Activated naive CD8-positive, alpha-beta T cell treated with anti-CD3 and anti-CD28 coated beads, Interleukin-2, amount 50 U/mL, for 16 hours (primary cell): ENCODE measurements around the gene WNK2.

Source experiments
- DNase-seq: peaks from one replicate; pipeline ENCODE4 v3.0.0-alpha.2; 2020; ENCODE audit warnings: low read depth, low spot score

The WNK2 gene

DNA sequence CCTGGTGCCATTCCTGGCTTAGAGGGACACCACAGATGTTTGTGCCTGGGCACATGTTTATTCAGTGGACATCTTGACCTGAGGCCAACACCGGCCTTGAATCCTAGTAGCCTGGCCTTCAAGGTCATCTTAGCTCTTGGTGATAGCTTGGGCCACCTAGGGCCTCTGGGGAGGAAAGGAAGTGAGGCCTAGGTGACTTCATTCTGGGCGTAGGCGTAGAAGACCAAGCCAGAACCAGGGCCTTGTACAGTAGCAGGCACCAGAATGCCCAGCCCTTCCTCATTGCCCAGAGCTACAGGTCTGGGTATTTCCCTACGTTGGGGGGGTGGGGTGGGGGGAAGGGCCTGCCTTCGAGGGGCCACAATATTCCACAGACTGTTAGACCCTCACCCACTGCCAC, 33.8 kb downstream of the WNK2 start:
- no peak for DNase-seq

DNA sequence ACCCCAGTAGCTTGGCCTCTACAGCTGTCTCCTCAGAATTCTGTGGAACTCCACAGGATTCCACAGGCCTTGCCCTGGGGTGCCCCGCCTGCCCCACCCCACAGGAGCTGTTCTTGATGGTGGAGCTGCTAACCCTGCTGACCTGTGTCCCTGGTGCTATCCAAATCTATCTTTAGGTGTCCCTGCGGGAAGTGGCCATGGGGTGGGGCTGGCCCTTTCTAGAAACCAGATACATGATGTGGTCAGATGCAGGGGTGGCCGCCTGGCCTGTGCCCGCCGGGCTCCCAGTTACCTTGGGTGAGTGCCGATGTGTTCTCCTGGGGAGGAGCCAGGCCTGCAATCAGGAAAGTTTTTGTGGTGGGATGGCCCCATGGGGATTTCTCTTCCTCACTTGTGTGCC, 34.2 kb downstream of the WNK2 start:
- DNase-seq = no peak

DNA sequence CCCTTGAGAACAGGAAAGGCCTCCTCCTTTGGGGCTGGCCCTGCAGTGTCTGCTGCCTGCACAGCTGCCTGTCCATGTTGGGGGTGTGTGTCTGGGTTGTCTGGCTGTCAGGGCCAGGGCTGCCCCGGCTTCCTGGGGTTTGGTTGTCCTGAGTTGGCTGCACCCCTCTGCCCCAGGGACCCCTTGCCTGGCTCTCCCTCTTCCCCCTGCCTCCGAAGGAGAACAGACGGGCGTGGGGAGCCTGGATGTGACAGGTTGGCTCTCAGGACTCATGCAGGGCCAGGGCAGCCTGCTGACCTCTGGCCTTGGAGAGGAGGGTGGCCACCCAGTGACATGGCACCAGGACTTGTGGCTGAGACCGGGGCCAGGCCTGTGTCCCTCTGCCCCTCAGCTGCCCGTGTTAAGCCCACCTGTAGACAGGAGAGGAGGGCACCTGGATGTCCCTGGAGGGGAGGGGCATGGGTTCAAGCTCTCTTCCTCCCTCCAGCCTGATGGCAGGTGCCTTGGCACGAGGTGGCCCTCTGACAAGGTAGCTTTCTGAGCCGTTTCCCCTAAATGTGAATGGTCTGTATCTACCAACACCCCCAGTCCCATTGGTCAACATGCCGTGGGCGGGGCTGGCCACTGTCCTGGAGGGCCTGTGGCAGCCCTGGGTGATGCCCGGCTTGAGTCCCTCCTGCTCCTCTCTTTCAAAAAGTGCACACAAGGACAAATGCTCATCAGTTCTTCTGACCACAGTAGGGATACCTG, 34.9 kb downstream of the WNK2 start:
- DNase-seq = no peak

- no peak for DNase-seq
These were observed 35.8 kb downstream of the WNK2 start for GRCh38 chr9:93219692-93220091.

DNA sequence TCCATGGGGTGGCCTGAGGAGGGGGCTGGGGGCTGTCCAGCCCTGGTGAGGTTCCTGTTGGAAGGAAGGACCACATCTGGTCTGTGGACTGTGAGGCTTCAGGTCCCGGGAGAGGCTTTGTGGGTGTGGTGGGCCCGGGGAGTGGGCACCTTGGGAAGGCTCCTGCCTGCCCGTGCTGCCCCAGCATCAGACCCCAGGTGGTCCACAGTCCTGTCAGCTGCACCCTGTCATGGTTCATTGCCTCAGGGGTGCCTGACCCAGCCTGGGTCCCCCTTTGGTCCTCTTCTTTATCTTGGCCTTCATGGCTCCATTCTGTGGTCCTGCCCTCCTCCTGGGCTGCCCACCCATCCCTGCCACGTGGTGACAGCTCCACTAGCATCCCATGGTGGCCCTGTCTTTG, 36.7 kb downstream of the WNK2 start:
- no peak for DNase-seq

- no peak for DNase-seq
These were observed 37.1 kb downstream of the WNK2 start for GRCh38 chr9:93221044-93221443.

DNA sequence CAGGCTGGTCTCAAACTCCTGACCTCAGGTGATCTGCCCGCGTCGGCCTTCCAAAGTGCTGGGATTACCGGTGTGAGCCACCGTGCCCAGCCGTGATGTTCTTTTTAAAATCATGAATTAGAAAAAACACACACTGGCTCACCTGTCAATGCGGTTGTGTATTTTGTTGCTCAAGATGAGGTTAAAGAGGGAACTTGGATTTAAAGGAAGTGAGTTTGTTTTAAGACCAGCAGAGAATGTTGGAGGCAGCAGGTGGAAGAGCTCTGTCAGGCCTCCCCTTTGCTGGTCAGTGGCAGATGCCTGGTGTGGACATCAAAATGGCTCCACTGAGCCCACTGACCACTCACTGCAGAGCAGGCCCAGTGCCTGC, 38.9 kb downstream of the WNK2 start:
- no peak for DNase-seq

DNA sequence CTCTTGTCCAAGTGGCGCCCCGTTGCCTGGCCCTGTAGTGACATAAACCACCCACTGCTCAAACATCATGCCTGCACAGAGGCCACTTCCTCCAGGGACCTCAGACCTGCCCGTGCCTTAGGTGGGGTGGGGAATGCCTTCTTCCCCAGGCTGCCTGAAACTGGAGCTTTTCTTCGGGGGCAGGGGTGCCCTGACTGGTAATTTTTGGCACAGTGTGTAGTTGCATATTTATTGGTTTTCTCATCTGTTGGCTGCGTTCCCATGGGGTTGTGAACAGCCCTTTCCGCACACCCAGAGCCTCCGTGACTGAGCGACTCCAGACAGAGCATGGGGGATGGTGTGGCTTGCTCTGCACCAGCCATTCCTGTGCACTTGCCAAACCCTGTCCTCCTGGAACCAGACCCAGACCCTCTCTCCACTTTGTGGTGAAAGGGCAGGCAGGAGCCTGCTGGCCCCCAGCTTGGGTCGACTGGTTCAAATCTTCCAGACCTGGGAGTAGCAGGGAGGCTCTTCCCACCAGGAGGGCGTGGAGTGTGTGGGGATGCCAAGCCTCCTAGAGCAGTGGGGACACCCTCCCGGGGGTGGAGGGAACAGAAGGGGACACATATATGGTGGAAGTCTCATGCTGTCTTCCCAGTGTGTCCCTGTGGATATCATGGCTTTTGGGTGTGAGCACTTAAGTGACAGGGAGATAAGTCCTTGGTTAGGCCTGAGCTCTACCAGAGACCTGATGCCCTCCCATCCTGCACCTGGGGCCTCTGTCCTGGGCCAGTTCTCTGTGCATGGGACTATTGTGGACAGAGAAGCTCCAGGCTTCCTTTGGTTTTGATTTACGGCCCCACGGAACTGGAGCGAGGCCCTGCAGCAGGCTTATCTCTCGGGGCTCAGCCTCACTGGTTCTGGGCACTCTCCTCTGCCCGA, 39.6 kb downstream of the WNK2 start:
- DNase-seq = no peak

DNA sequence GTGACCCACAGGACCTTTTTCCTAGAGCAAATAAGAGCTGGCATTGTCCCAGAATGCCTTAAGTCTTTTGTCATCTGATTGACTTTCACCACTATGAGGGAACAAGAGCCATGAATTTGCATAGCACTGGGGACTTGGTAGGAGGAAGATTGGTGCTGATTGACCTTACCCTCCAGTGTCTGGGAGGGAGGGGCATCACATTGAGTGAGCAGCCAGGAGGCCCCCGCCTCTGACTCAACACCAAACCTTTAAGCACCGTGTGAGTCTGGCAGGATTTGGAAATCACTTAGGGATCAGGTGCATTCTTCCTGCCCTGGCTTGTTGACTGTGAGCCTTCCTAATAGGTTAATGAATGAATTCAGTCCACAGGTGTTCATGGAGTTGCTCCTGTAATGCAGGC, 40.7 kb downstream of the WNK2 start:
- no peak for DNase-seq

DNA sequence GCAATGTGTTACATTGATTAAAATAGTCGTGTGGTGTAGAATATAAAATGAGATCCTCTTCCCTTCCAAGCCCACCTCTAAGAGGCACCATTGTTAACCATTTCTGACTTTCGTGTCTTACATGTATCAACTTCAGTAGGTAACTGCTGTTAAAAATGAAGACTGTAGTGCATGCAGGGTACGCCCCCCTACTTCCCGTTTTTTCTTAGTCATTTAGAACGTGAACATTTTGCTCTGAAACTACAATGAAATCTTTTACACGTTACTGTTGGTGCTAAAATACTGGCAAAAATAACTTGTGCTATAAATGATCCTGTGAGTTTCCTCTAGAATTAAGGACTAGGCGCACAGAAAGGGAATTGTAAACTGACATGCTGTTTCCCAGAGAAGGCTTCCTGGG, 41.5 kb downstream of the WNK2 start:
- no peak for DNase-seq

GRCh38 chr9:93225892-93226291, 42.0 kb downstream of the WNK2 start:
- no peak for DNase-seq

GRCh38 chr9:93226819-93227218, 42.9 kb downstream of the WNK2 start:
- DNase-seq = no peak

- DNase-seq = no peak
These were observed 44.1 kb downstream of the WNK2 start for GRCh38 chr9:93228030-93228429.

DNA sequence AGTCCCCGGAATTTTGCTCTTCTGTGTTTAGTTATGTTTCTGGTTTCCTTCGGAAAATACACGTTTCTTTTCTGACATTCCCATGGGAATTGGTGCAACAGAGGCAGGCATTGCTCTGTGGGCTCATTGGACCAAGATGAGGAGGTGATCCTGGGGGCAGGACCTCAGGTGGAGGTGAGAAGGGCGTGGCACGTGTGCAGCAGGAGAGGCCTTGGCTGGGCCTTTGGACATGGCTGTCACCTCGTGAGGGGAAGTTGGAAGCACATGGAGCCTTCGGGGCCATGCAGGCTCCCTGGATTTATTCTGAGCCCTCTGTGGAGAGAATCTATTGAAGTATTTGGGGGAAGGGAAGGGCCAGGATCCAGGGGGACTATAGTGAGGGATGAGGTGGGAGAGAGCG, 44.5 kb downstream of the WNK2 start:
- no peak for DNase-seq

GRCh38 chr9:93229636-93230035, 45.7 kb downstream of the WNK2 start:
- DNase-seq = no peak

- DNase-seq = no peak
These were observed 46.2 kb downstream of the WNK2 start for GRCh38 chr9:93230185-93230584.

DNA sequence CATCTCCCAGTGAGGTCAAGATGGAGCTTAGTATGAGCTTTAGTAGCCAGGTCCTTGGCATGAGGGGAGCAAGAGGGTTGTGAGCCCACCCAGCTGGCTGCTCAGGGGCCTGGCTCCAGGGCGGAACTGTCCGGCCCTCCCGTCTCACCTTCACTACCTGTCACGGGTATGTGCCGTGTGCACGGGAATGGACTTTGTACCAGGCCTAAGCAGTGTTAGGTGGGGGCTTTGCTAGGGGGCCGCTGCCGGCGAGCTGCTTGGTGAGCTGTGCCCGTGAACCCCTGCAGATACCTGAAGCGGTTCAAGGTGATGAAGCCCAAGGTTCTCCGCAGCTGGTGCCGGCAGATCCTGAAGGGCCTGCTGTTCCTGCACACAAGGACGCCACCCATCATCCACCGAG, 46.7 kb downstream of the WNK2 start:
- DNase-seq = no peak

GRCh38 chr9:93231121-93231694, 47.3 kb downstream of the WNK2 start:
- DNase-seq = no peak

GRCh38 chr9:93231716-93232115, 47.8 kb downstream of the WNK2 start:
- DNase-seq = no peak

DNA sequence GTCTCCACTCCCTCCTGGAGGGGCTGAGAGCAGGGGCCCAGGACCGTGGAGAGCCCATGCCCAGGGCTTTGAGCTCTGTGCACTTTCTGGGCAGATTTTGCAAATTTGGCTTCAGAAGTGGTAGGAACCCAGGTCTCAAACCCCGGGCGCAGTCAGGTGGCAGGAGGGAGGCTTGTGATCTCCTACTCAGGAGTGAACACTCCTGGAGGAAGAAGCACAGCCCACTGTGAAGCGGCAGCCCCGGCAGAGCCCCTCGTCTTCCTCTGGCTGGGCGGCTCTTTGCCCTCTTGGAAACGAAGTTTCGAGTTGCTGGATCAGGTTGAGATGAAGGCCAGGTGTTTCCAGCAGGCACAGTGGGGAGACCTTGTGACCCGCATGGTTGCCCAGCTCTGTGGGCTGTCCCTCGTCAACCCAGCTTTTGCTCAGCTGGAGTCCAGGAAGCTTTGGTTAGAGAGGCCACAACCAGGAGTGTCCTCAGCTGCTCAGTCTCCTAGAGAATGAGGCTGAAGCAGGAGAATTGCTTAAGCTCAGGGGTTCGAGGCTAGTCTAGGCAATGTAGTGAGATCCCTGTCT, 48.5 kb downstream of the WNK2 start:
- no peak for DNase-seq

GRCh38 chr9:93233033-93233432, 49.1 kb downstream of the WNK2 start:
- no peak for DNase-seq

DNA sequence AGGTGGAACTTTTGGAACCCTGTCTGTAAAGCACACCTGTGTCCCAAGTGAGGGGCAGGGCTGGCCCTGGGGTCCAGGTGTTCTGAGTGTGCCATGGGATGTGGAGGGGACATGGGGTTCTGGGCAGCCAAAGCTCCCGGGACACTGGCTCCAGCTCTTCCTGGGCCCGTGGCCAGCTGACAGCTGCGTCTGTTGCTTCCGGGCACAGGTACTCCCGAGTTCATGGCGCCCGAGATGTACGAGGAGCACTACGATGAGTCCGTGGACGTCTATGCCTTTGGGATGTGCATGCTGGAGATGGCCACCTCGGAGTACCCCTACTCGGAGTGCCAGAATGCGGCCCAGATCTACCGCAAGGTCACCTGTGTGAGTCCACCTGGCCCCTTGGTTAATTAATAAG, 50.7 kb downstream of the WNK2 start:
- DNase-seq = no peak
